Measurements from ENCODE around the gene PTPRE. TPM values are rescaled to one million over a fixed set of nuclear protein-coding genes. Genes with fewer than 3 reads are reported as not detected.

The PTPRE gene
- polyA plus RNA-seq, 1 donor from 2014 or later, result 4.1 TPM

DNA sequence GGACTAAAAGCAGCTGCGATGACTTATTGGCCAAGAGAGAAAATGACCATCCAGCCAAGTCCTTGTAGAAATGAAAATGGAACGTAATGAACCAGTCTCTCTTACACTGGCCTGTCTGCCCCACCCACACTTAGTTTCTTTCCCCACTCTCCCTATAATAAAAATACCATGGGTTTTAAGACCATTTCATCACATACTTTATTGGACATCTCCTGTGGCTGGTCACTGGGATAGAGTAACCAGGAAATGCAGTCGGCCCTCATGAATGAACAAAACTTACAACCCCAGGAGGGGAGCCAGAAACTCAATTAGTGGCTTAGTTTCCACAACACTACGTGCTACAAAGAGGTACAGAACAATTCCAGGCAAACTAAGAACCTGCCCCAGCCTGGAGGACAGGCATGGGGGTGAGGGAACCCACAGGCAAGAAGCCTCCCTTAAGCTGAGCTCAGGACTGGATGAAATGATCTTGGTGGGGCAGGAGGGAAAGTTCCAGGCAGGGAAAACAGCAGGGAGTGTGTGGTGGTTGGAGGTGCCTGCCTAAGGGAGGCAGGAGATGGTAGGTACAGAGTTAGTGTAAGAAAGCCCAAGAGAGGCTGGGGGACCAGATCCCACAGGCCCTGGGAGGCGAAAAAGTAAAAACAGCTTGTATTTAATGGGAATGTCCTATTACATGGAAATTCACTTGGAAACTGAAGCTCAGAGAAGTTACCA is 189.7 kb downstream of the PTPRE start:
- no peak overlapping the region for H3K9ac ChIP-seq (ENCODE audit: low read length)
- no peaks in the 10 kb centered on the region for H3K36me3 ChIP-seq (ENCODE audit: insufficient read depth, low read length)
- TF ChIP-seq TAF1 (IDR thresholded peaks at IDR 0.05; ENCODE audit: low read depth), result no peak
- TF ChIP-seq EP300 (conservative IDR thresholded peaks at IDR 0.05; ENCODE audit: poor library complexity, severe bottlenecking), result no peak
- TF ChIP-seq, protein P1, sequence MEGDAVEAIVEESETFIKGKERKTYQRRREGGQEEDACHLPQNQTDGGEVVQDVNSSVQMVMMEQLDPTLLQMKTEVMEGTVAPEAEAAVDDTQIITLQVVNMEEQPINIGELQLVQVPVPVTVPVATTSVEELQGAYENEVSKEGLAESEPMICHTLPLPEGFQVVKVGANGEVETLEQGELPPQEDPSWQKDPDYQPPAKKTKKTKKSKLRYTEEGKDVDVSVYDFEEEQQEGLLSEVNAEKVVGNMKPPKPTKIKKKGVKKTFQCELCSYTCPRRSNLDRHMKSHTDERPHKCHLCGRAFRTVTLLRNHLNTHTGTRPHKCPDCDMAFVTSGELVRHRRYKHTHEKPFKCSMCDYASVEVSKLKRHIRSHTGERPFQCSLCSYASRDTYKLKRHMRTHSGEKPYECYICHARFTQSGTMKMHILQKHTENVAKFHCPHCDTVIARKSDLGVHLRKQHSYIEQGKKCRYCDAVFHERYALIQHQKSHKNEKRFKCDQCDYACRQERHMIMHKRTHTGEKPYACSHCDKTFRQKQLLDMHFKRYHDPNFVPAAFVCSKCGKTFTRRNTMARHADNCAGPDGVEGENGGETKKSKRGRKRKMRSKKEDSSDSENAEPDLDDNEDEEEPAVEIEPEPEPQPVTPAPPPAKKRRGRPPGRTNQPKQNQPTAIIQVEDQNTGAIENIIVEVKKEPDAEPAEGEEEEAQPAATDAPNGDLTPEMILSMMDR (IDR thresholded peaks at IDR 0.05; ENCODE audit: poor library complexity, severe bottlenecking), result no peak
- no peak for TF ChIP-seq EZH2 (IDR thresholded peaks at IDR 0.05; ENCODE audit: borderline replicate concordance, insufficient read depth, low read length, poor library complexity, severe bottlenecking)
- TF ChIP-seq SMC3 (conservative IDR thresholded peaks at IDR 0.05; ENCODE audit: poor library complexity), result no peak
- no peak for TF ChIP-seq POLR2AphosphoS5 (IDR thresholded peaks at IDR 0.05)
- TF ChIP-seq, protein P2, sequence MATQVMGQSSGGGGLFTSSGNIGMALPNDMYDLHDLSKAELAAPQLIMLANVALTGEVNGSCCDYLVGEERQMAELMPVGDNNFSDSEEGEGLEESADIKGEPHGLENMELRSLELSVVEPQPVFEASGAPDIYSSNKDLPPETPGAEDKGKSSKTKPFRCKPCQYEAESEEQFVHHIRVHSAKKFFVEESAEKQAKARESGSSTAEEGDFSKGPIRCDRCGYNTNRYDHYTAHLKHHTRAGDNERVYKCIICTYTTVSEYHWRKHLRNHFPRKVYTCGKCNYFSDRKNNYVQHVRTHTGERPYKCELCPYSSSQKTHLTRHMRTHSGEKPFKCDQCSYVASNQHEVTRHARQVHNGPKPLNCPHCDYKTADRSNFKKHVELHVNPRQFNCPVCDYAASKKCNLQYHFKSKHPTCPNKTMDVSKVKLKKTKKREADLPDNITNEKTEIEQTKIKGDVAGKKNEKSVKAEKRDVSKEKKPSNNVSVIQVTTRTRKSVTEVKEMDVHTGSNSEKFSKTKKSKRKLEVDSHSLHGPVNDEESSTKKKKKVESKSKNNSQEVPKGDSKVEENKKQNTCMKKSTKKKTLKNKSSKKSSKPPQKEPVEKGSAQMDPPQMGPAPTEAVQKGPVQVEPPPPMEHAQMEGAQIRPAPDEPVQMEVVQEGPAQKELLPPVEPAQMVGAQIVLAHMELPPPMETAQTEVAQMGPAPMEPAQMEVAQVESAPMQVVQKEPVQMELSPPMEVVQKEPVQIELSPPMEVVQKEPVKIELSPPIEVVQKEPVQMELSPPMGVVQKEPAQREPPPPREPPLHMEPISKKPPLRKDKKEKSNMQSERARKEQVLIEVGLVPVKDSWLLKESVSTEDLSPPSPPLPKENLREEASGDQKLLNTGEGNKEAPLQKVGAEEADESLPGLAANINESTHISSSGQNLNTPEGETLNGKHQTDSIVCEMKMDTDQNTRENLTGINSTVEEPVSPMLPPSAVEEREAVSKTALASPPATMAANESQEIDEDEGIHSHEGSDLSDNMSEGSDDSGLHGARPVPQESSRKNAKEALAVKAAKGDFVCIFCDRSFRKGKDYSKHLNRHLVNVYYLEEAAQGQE (IDR thresholded peaks at IDR 0.05; ENCODE audit: borderline replicate concordance), result no peak
- no peak for TF ChIP-seq MXI1 (conservative IDR thresholded peaks at IDR 0.05; ENCODE audit: poor library complexity, severe bottlenecking)
- TF ChIP-seq RAD21 (conservative IDR thresholded peaks at IDR 0.05), result no peak
- no peaks in the 10 kb centered on the region for H3K27me3 ChIP-seq (ENCODE audit: insufficient read depth, low read depth, low read length)
- no peak overlapping the region for H3K4me2 ChIP-seq (ENCODE audit: low read length)
- H3K9me3 ChIP-seq (ENCODE audit: low read length), result no peaks in the 10 kb centered on the region
- no peaks in the 10 kb centered on the region for H4K20me1 ChIP-seq (ENCODE audit: insufficient read depth)
- no peaks in the 10 kb centered on the region for H3K9me2 ChIP-seq (ENCODE audit: insufficient read depth, low read length)
- no peaks in the 10 kb centered on the region for H3K79me2 ChIP-seq (replicated peaks; ENCODE audit: insufficient read depth, low read length)
- H3K27ac ChIP-seq (ENCODE audit: low read length), result no peak overlapping the region
- no peak overlapping the region for H3K4me3 ChIP-seq (ENCODE audit: low read length)
- H3F3A ChIP-seq (ENCODE audit: insufficient read depth, low read length, poor library complexity, severe bottlenecking), result no peaks in the 10 kb centered on the region
- H2AFZ ChIP-seq (ENCODE audit: low read depth, low read length), result no peak overlapping the region

DNA sequence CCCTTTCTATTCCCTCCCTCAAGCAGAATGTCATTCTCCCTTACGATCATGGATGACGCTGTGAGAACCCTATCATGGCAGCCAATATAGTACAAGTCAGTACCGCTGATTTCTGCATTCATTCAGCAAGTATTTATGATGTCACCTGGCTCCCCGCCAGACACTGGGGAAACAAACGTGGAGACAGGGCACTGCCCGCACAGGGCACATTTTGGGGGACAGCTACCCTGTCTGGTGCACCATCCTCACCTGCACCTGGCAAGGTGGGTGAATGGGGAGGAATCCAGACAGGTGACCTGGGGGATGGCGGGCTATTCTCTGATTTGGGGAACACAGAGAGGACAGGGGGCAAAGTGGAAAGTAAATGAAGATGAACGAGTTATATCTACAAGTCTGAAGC is 190.9 kb downstream of the PTPRE start:
- Histone ChIP-seq H3K9me3 (ENCODE audit: low read length) (no peaks in the 10 kb centered on the region), H3K27me3 (ENCODE audit: insufficient read depth, low read depth, low read length) (no peaks in the 10 kb centered on the region), H3K36me3 (ENCODE audit: insufficient read depth, low read length) (no peaks in the 10 kb centered on the region), H3K9ac (ENCODE audit: low read length) (no peak overlapping the region), H4K20me1 (ENCODE audit: insufficient read depth) (no peaks in the 10 kb centered on the region), H3K27ac (ENCODE audit: low read length) (no peak overlapping the region), H3K79me2 (replicated peaks; ENCODE audit: insufficient read depth, low read length) (no peaks in the 10 kb centered on the region), H3K9me2 (ENCODE audit: insufficient read depth, low read length) (no peaks in the 10 kb centered on the region), H3F3A (ENCODE audit: insufficient read depth, low read length, poor library complexity, severe bottlenecking) (no peaks in the 10 kb centered on the region), H3K4me3 (ENCODE audit: low read length) (no peak overlapping the region), H2AFZ (ENCODE audit: low read depth, low read length) (no peak overlapping the region), H3K4me2 (ENCODE audit: low read length) (no peak overlapping the region)
- TF ChIP-seq POLR2AphosphoS5 (IDR thresholded peaks at IDR 0.05) (no peak), RAD21 (conservative IDR thresholded peaks at IDR 0.05) (no peak), EP300 (conservative IDR thresholded peaks at IDR 0.05; ENCODE audit: poor library complexity, severe bottlenecking) (no peak), TAF1 (IDR thresholded peaks at IDR 0.05; ENCODE audit: low read depth) (no peak), EZH2 (IDR thresholded peaks at IDR 0.05; ENCODE audit: borderline replicate concordance, insufficient read depth, low read length, poor library complexity, severe bottlenecking) (no peak), SMC3 (conservative IDR thresholded peaks at IDR 0.05; ENCODE audit: poor library complexity) (no peak), MXI1 (conservative IDR thresholded peaks at IDR 0.05; ENCODE audit: poor library complexity, severe bottlenecking) (no peak)
- TF ChIP-seq, protein P1 (IDR thresholded peaks at IDR 0.05; ENCODE audit: poor library complexity, severe bottlenecking), result no peak
- TF ChIP-seq, protein P2 (IDR thresholded peaks at IDR 0.05; ENCODE audit: borderline replicate concordance), result no peak

Measured in neural cell (in vitro differentiated cells).